Measurements from ENCODE around the gene SH3RF2. TPM values are rescaled to one million over a fixed set of nuclear protein-coding genes. Genes with fewer than 3 reads are reported as not detected.

The SH3RF2 gene
- total and polyA plus RNA-seq, 2 of the 13 experiments (the other 11 are each of a cell fraction or from before 2014, with no cell fraction given): 2.6 to 3.7 TPM

DNA sequence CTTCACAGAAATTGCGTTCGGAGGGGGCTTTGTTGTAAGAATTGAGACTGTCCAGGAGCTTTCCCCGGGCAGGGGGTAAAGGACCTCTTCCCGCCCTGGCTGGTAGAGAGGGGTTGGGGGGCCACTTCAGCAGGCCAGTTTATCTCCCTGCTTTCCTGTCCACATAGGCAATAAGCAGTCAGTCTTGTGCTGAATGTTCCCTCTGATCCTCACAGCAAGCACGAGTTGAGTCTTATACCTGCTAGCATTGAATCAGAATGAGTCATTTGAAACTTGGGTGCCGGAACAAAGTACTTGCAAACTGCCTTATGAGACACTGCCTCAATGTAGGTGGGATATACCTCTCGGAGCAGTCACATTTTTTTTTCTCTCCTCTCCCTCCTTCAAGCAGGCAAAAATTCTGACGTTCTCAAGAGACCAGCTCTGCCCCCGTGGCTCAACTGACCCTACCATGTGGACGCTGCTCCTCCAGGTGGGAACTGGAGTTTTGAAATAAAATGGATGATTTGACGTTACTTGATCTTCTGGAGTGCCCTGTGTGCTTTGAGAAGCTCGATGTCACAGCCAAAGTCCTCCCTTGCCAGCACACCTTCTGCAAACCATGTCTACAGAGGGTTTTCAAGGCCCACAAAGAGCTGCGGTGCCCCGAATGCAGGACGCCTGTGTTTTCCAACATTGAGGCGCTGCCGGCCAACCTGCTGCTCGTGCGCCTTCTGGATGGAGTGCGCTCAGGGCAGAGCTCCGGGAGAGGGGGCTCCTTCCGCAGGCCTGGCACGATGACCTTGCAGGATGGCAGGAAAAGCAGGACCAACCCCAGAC lies 1.3 kb downstream of the SH3RF2 start (continued):
- TF ChIP-seq, protein P1, sequence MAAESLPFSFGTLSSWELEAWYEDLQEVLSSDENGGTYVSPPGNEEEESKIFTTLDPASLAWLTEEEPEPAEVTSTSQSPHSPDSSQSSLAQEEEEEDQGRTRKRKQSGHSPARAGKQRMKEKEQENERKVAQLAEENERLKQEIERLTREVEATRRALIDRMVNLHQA (CRISPR knock-in tag; IDR thresholded peaks at IDR 0.05): no peak
- no peak for TF ChIP-seq PTBP1 (IDR thresholded peaks at IDR 0.05; ENCODE audit: low read depth, low read length, poor library complexity, severe bottlenecking)
- peak; percentile 72 for TF ChIP-seq HNRNPL (IDR thresholded peaks at IDR 0.05; ENCODE audit: low read depth, low read length)
- TF ChIP-seq HNRNPK (IDR thresholded peaks at IDR 0.05; ENCODE audit: low read depth, low read length, poor library complexity, severe bottlenecking): no peak
- peak; percentile 36 for TF ChIP-seq XRCC5 (optimal IDR thresholded peaks at IDR 0.05; ENCODE audit: low read length)
- TF ChIP-seq ZNF652 (CRISPR knock-in tag; IDR thresholded peaks at IDR 0.05; ENCODE audit: borderline replicate concordance, low read depth): peak; percentile 28; the same call in 1 of the 2 replicates

DNA sequence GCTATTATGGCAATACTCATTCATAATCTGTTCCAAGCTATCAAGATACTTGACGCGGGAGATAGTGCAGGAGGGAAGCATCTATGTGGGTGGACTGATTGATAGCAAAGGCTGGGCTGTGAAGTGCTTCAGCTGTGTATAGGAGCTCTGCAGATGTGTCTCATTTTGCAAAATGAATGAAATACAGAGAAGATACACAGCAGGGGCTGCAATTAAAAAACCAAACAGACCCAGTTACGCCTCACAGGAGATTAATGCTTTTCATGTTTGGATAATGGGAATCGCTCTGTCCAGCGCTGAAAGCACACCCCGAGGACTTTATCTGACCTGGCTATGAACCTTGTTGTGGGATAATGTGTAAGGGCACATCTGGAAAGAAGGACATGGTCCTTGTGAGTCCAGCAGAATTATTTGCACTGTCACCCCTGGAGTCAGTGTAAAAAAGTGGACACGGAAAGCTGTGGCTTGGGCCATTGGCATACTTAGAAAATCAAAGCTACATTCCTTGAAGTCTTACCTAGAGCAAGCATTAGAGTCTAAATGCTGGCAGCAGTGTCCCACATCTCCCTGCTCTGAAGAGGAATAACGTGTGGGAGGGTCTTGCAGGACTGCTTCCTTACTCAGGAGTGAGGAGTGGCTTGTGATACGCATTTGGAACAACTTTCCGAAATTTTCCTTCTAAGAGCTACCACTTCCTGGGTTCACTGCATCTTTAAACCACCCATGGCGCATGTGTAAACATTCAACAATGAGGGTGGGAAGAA lies 2.6 kb downstream of the SH3RF2 start:
- ATAC-seq (no peak), FAIRE-seq (no peak), DNase-seq (ENCODE audit: low spot score) (no peak)
- Histone ChIP-seq H3K4me2 (ENCODE audit: low read depth, low read length) (peak overlapping the region; percentile 85), H2AFZ (ENCODE audit: low read length) (no peak overlapping the region), H3K9me3 (ENCODE audit: low read length) (no peaks in the 10 kb centered on the region), H4K20me1 (ENCODE audit: insufficient read depth, low read length) (no peaks in the 10 kb centered on the region), H3K27ac (ENCODE audit: extremely low read length, insufficient read depth, low read length) (no peak overlapping the region), H3K36me3 (replicated peaks in 1 of 2; ENCODE audit: control insufficient read depth in 1 of 2, insufficient read depth in 2 of 2, low read length in 2 of 2) (no peaks in the 10 kb centered on the region), H3K4me1 (ENCODE audit: insufficient read depth, low read length) (peaks cover 86% of the 10 kb centered on the region), H3K79me2 (ENCODE audit: insufficient read depth, low read length) (peaks cover 2% of the 10 kb centered on the region), H3K4me3 (replicated peaks in 1 of 3; ENCODE audit: insufficient read depth in 1 of 3, low read depth in 2 of 3, low read length in 3 of 3) (peak overlapping the region in 2 of 3 experiments; percentile 14 to 67; a peak in 1 of 6 replicates), H3K9ac (ENCODE audit: insufficient read depth, low read depth, low read length) (no peak overlapping the region), H3K27me3 (ENCODE audit: control insufficient read depth in 1 of 2, insufficient read depth in 2 of 2, low read length in 2 of 2) (no peaks in the 10 kb centered on the region)
- intact Hi-C loops (cut with micrococcal nuclease; ENCODE audit: unreplicated experiment) (loop anchor here (5.0 kb wide), 2 partner anchors 88 to 102 kb away; partner anchors contain the start of gene PRELID2), in situ Hi-C loops (cut with HindIII; ENCODE audit: extremely low pct_ligation_motif_present, low pct_unique_long_range_greater_than_20kb) (loop anchor here (5.0 kb wide), 1 partner anchor 43 kb away; no protein-coding TSS in a partner anchor)
- 70% methylated on average over 11 of the region's 11 CpGs for WGBS (ENCODE audit: low lambda C conversion rate)
- CTCF ChIA-PET (ENCODE audit: low intra/inter-chr PET ratio, low total read pairs): no interaction called here
- POLR2A ChIA-PET: interaction anchor here (1.2 to 4.0 kb wide), 3 partner anchors 7 to 86 kb away, joined by 3 to 27 read pairs (median 7); no protein-coding TSS in a partner anchor
- no TSS peak for BruUV-seq (replicated peaks)
- TF ChIP-seq ZNF33B (CRISPR knock-in tag; IDR thresholded peaks at IDR 0.05) (no peak), ATF7 (IDR thresholded peaks at IDR 0.05) (no peak), ATF7 (CRISPR knock-in tag; IDR thresholded peaks at IDR 0.05) (no peak), ZNF543 (CRISPR knock-in tag; IDR thresholded peaks at IDR 0.05) (no peak), ELF1 (CRISPR knock-in tag; IDR thresholded peaks at IDR 0.05) (no peak), ZNF7 (CRISPR knock-in tag; IDR thresholded peaks at IDR 0.05) (no peak), TBP (CRISPR knock-in tag; IDR thresholded peaks at IDR 0.05) (no peak), SALL1 (CRISPR knock-in tag; IDR thresholded peaks at IDR 0.05) (no peak), FOXA1 (IDR thresholded peaks at IDR 0.05) (no peak), FOXA1 (CRISPR knock-in tag; IDR thresholded peaks at IDR 0.05) (no peak)
- TF ChIP-seq, protein P2, sequence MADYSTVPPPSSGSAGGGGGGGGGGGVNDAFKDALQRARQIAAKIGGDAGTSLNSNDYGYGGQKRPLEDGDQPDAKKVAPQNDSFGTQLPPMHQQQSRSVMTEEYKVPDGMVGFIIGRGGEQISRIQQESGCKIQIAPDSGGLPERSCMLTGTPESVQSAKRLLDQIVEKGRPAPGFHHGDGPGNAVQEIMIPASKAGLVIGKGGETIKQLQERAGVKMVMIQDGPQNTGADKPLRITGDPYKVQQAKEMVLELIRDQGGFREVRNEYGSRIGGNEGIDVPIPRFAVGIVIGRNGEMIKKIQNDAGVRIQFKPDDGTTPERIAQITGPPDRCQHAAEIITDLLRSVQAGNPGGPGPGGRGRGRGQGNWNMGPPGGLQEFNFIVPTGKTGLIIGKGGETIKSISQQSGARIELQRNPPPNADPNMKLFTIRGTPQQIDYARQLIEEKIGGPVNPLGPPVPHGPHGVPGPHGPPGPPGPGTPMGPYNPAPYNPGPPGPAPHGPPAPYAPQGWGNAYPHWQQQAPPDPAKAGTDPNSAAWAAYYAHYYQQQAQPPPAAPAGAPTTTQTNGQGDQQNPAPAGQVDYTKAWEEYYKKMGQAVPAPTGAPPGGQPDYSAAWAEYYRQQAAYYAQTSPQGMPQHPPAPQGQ (CRISPR knock-in tag; IDR thresholded peaks at IDR 0.05; ENCODE audit: borderline replicate concordance): no peak
- TF ChIP-seq, protein P3, sequence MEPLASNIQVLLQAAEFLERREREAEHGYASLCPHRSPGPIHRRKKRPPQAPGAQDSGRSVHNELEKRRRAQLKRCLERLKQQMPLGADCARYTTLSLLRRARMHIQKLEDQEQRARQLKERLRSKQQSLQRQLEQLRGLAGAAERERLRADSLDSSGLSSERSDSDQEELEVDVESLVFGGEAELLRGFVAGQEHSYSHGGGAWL (CRISPR knock-in tag; IDR thresholded peaks at IDR 0.05): no peak
